WTC11 (cell line): Measurements from ENCODE around the gene NMBR. TPM values are rescaled to one million over a fixed set of nuclear protein-coding genes. Genes with fewer than 3 reads are reported as not detected.
"Not testable (repeated sequence)": the region's sequence is repeated elsewhere in the genome, so short reads cannot be mapped to it uniquely, and the experiment has no call there.

Source experiments
- ATAC-seq: fragments of 200-7000 bp; cut with Tn5 transposase; 2 replicates; pipeline ENCODE4 v1.10.0; 2021; ENCODE audit warnings: mild to moderate bottlenecking, moderate library complexity
- CTCF ChIA-PET: fragments of 300-600 bp; sonication (Branson Sonifier 250); formaldehyde crosslinking; loops from one replicate; lab custom pipeline; 2021; ENCODE audit warnings: antibody characterized with exemption; lab: Charles Lee
- POLR2A ChIA-PET: fragments of 350-600 bp; sonication (Branson Sonifier 250); formaldehyde crosslinking; loops from one replicate; lab custom pipeline; 2021; ENCODE audit warnings: antibody characterized with exemption; lab: Charles Lee
- DNase-seq: peaks from one replicate; pipeline ENCODE4 v3.0.0; 2021; ENCODE audit warnings: low spot score
- H3K27ac Mint-ChIP-seq: 2 replicates; pipeline ENCODE4 v1.8.0; 2021; ENCODE audit warnings: mixed read lengths
- H3K27me3 Mint-ChIP-seq: 2 replicates; pipeline ENCODE4 v1.8.0; 2021; ENCODE audit warnings: low read depth, mild to moderate bottlenecking, moderate library complexity, mixed read lengths
- H3K36me3 Mint-ChIP-seq: 2 replicates; pipeline ENCODE4 v1.8.0; 2021; ENCODE audit warnings: mixed read lengths
- H3K4me1 Mint-ChIP-seq: 2 replicates; pipeline ENCODE4 v1.8.0; 2022; ENCODE audit warnings: mixed read lengths
- H3K4me3 Mint-ChIP-seq: 2 replicates; pipeline ENCODE4 v1.8.0; 2021; ENCODE audit warnings: mild to moderate bottlenecking, moderate library complexity, mixed read lengths
- H3K9me3 Mint-ChIP-seq: 2 replicates; pipeline ENCODE4 v1.8.0; 2021; ENCODE audit warnings: mixed read lengths
- ARID4B ChIP-seq: sonication (generic); formaldehyde crosslinking; IDR thresholded peaks from 2 replicates; pipeline ENCODE4 v1.8.0; 2023; ENCODE audit warnings: missing genetic modification reagents, mild to moderate bottlenecking, borderline replicate concordance
- EMX1 ChIP-seq: fragments of 250-450 bp; sonication (Bioruptor Pico); IDR thresholded peaks from 2 replicates; pipeline ENCODE4 v1.8.0; 2021; ENCODE audit warnings: mild to moderate bottlenecking
- GTF2I ChIP-seq: fragments of 250-450 bp; sonication (Bioruptor Pico); conservative IDR thresholded peaks from 2 replicates; pipeline ENCODE4 v1.4.0; 2021; ENCODE audit warnings: mild to moderate bottlenecking
- HMGXB4 ChIP-seq: sonication (generic); formaldehyde crosslinking; IDR thresholded peaks from 2 replicates; pipeline ENCODE4 v1.8.1; 2023; ENCODE audit warnings: mild to moderate bottlenecking, moderate library complexity, missing genetic modification reagents
- MAX ChIP-seq: sonication (generic); formaldehyde crosslinking; IDR thresholded peaks from 2 replicates; pipeline ENCODE4 v1.8.0; 2022; ENCODE audit warnings: mild to moderate bottlenecking, missing genetic modification reagents
- NR2C2 ChIP-seq: sonication (generic); formaldehyde crosslinking; IDR thresholded peaks from 2 replicates; pipeline ENCODE4 v1.8.0; 2022; ENCODE audit warnings: mild to moderate bottlenecking, missing genetic modification reagents
- NR3C1 ChIP-seq: sonication (generic); formaldehyde crosslinking; conservative IDR thresholded peaks from 2 replicates; pipeline ENCODE4 v1.8.1; 2023; ENCODE audit warnings: low read depth, mild to moderate bottlenecking, missing genetic modification reagents
- RELA ChIP-seq: sonication (generic); formaldehyde crosslinking; IDR thresholded peaks from 2 replicates; pipeline ENCODE4 v1.8.1; 2022; ENCODE audit warnings: missing genetic modification reagents, mild to moderate bottlenecking, borderline replicate concordance
- SP1 ChIP-seq: sonication (generic); formaldehyde crosslinking; conservative IDR thresholded peaks from 2 replicates; pipeline ENCODE4 v1.8.1; 2022; ENCODE audit warnings: missing genetic modification reagents
- USF2 ChIP-seq: sonication (generic); formaldehyde crosslinking; IDR thresholded peaks from 2 replicates; pipeline ENCODE4 v1.8.1; 2023; ENCODE audit warnings: mild to moderate bottlenecking, missing genetic modification reagents, moderate library complexity
- ZNF396 ChIP-seq: fragments of 250-450 bp; sonication (Bioruptor Pico); IDR thresholded peaks from 2 replicates; pipeline ENCODE4 v1.8.0; 2021; ENCODE audit warnings: mild to moderate bottlenecking, moderate library complexity, borderline replicate concordance
- ZNF425 ChIP-seq: fragments of 250-450 bp; sonication (Bioruptor Pico); conservative IDR thresholded peaks from 2 replicates; pipeline ENCODE4 v1.9.0; 2021; ENCODE audit warnings: mild to moderate bottlenecking
- total RNA-seq: library from RNA; stranded (reverse); gene quantifications from 3 replicates; pipeline ENCODE4 v1.2.3, GENCODE V29; 2021

The NMBR gene
- total RNA-seq, 1 experiment from 2014 or later: not detected

- TF ChIP-seq SP1 (CRISPR knock-in tag) (no peak), NR3C1 (no peak)
- TF ChIP-seq, all 79 proteins: peak for 0
These were observed 5.8 kb upstream of the NMBR start (continued) for GRCh38 chr6:142152746-142153145.

- H3K27ac Mint-ChIP-seq, POLR2A ChIA-PET, H3K36me3 Mint-ChIP-seq, H3K4me1 Mint-ChIP-seq, H3K9me3 Mint-ChIP-seq, ATAC-seq, DNase-seq, CTCF ChIA-PET, H3K4me3 Mint-ChIP-seq, H3K27me3 Mint-ChIP-seq: not testable (repeated sequence)
These were observed 5.4 kb downstream of the NMBR start for GRCh38 chr6:142141531-142141930.

- DNase-seq (no peak), ATAC-seq (peak; percentile 63)
- peaks cover 2% of the 10 kb centered on the region; the same call in 1 of the 2 replicates for H3K4me1 Mint-ChIP-seq
- H3K27ac Mint-ChIP-seq: no peak overlapping the region
- H3K36me3 Mint-ChIP-seq: no peaks in the 10 kb centered on the region
- H3K27me3 Mint-ChIP-seq: peaks cover 2% of the 10 kb centered on the region; the same call in 1 of the 2 replicates
- H3K9me3 Mint-ChIP-seq: no peaks in the 10 kb centered on the region
- ChIA-PET CTCF (no interaction called here), POLR2A (no interaction called here)
- no peak overlapping the region for H3K4me3 Mint-ChIP-seq
- no peak for TF ChIP-seq ARID4B (CRISPR knock-in tag)
- TF ChIP-seq RELA (CRISPR knock-in tag): no peak
- no peak for TF ChIP-seq ZNF396 (CRISPR knock-in tag)
- no peak for TF ChIP-seq USF2 (CRISPR knock-in tag)
- no peak for TF ChIP-seq HMGXB4 (CRISPR knock-in tag)
- TF ChIP-seq ZNF425: no peak
- TF ChIP-seq EMX1: no peak
- no peak for TF ChIP-seq NR2C2
- no peak for TF ChIP-seq MAX
- no peak for TF ChIP-seq GTF2I (CRISPR knock-in tag)
These were observed 8.0 kb downstream of the NMBR start for GRCh38 chr6:142138876-142139275.
